ENCODE data around the gene SLC7A8. TPM values are rescaled to one million over a fixed set of nuclear protein-coding genes. Genes with fewer than 3 reads are reported as not detected.

Gene SLC7A8
- total and polyA plus RNA-seq, 10 of the 15 experiments (the other 5 are each of a cell fraction or from before 2014, with no cell fraction given) = 0.06 to 0.28 (median 0.21) TPM; not detected in 7

- Histone ChIP-seq H3K79me2 (ENCODE audit: control insufficient read depth, insufficient read depth, low read length) (no peaks in the 10 kb centered on the region), H3K4me3 (no peak overlapping the region), H3K9me3 (replicated peaks; ENCODE audit: control insufficient read depth, insufficient read depth, low read length) (no peaks in the 10 kb centered on the region), H4K20me1 (ENCODE audit: control insufficient read depth, insufficient read depth) (no peaks in the 10 kb centered on the region), H3K4me1 (ENCODE audit: control insufficient read depth, insufficient read depth, low read length) (no peaks in the 10 kb centered on the region), H3K36me3 (ENCODE audit: control insufficient read depth in 2 of 2, insufficient read depth in 2 of 2, low read length in 1 of 2) (no peaks in the 10 kb centered on the region), H3K9ac (ENCODE audit: control insufficient read depth, insufficient read depth, low read length) (no peak overlapping the region), H3K27me3 (replicated peaks in 1 of 2; ENCODE audit: control insufficient read depth in 2 of 2, insufficient read depth in 2 of 2, low read length in 1 of 2) (peaks cover under 1 to 3% of the 10 kb centered on the region in 2 experiments; a peak in 2 of 4 replicates), H3K27ac (ENCODE audit: control insufficient read depth, insufficient read depth) (no peak overlapping the region), H3K4me2 (ENCODE audit: control insufficient read depth, insufficient read depth) (no peak overlapping the region), H2AFZ (ENCODE audit: control insufficient read depth, low read depth, low read length) (no peak overlapping the region)
- RAD21 ChIA-PET (ENCODE audit: unreplicated experiment) = no interaction called here
- CTCF ChIA-PET = interaction anchor here (2.8 kb wide), 1 partner anchor 15 kb away, joined by 9 read pairs; no protein-coding TSS in a partner anchor
- SMC1A ChIA-PET (ENCODE audit: uncharacterized antibody, unreplicated experiment) = no interaction called here
- BruUV-seq (replicated peaks) = no TSS peak
- in situ Hi-C loops (cut with MboI) (no loop called here), intact Hi-C loops (cut with micrococcal nuclease; ENCODE audit: unreplicated experiment) (no loop called here)
- WGBS (ENCODE audit: insufficient coverage, insufficient replicate concordance, low lambda C conversion rate, missing lambda C conversion rate) = 51% methylated on average over 8 of the region's 8 CpGs
- ATAC-seq (no peak), FAIRE-seq (no peak), DNase-seq (ENCODE audit: low read depth, low spot score) (no peak)
- TF ChIP-seq IRF4 (IDR thresholded peaks at IDR 0.05; ENCODE audit: low read depth, low read length) (no peak), NRF1 (conservative IDR thresholded peaks at IDR 0.05; ENCODE audit: low read depth, low read length) (no peak), SRF (IDR thresholded peaks at IDR 0.05; ENCODE audit: low read depth in 2 of 2, low read length in 2 of 2) (no peak), MLLT1 (IDR thresholded peaks at IDR 0.05) (no peak), TCF3 (IDR thresholded peaks at IDR 0.05; ENCODE audit: borderline replicate concordance, insufficient read depth, low read depth, low read length) (no peak)
- POLR2A ChIA-PET = no interaction called here
Measured at GRCh38 chr14:23171222-23171975, 12.1 kb downstream of the SLC7A8 start.

- H3K4me1 ChIP-seq (ENCODE audit: control insufficient read depth, insufficient read depth, low read length) = no peaks in the 10 kb centered on the region
- TF ChIP-seq GABPA (IDR thresholded peaks at IDR 0.05; ENCODE audit: low read depth) (no peak), SPI1 (IDR thresholded peaks at IDR 0.05; ENCODE audit: borderline replicate concordance, insufficient read depth, low read depth, low read length) (no peak), ZZZ3 (IDR thresholded peaks at IDR 0.05; ENCODE audit: control insufficient read depth, insufficient read length, low read depth) (no peak), HDAC2 (IDR thresholded peaks at IDR 0.05) (no peak), EGR1 (IDR thresholded peaks at IDR 0.05; ENCODE audit: borderline replicate concordance in 1 of 2, low read depth in 2 of 2, low read length in 2 of 2) (no peak), BHLHE40 (IDR thresholded peaks at IDR 0.05; ENCODE audit: borderline replicate concordance in 1 of 2, low read depth in 2 of 2, low read length in 1 of 2) (no peak), MAX (IDR thresholded peaks at IDR 0.05; ENCODE audit: low read depth, low read length) (no peak), KLF5 (IDR thresholded peaks at IDR 0.05; ENCODE audit: partially characterized antibody) (no peak)
Measured at GRCh38 chr14:23169622-23170021, 13.8 kb downstream of the SLC7A8 start.

More at GRCh38 chr14:23169622-23170021, 13.8 kb downstream of the SLC7A8 start:
- intact Hi-C loops (cut with micrococcal nuclease; ENCODE audit: unreplicated experiment) = no loop called here
- Histone ChIP-seq H3K9ac (ENCODE audit: control insufficient read depth, insufficient read depth, low read length) (no peak overlapping the region), H3K4me2 (ENCODE audit: control insufficient read depth, insufficient read depth) (no peak overlapping the region), H3K36me3 (ENCODE audit: control insufficient read depth in 2 of 2, insufficient read depth in 2 of 2, low read length in 1 of 2) (no peaks in the 10 kb centered on the region), H3K27me3 (replicated peaks in 1 of 2; ENCODE audit: control insufficient read depth in 2 of 2, insufficient read depth in 2 of 2, low read length in 1 of 2) (peaks cover 1 to 3% of the 10 kb centered on the region in 2 experiments; a peak in 2 of 4 replicates), H4K20me1 (ENCODE audit: control insufficient read depth, insufficient read depth) (no peaks in the 10 kb centered on the region), H2AFZ (ENCODE audit: control insufficient read depth, low read depth, low read length) (no peak overlapping the region), H3K79me2 (ENCODE audit: control insufficient read depth, insufficient read depth, low read length) (no peaks in the 10 kb centered on the region), H3K4me3 (no peak overlapping the region), H3K27ac (ENCODE audit: control insufficient read depth, insufficient read depth) (no peak overlapping the region), H3K9me3 (replicated peaks; ENCODE audit: control insufficient read depth, insufficient read depth, low read length) (no peaks in the 10 kb centered on the region)
- ChIA-PET CTCF (no interaction called here), RAD21 (ENCODE audit: unreplicated experiment) (no interaction called here), POLR2A (no interaction called here), SMC1A (ENCODE audit: uncharacterized antibody, unreplicated experiment) (no interaction called here)
- DNase-seq (ENCODE audit: low read depth, low spot score) (no peak), ATAC-seq (no peak), FAIRE-seq (no peak)
- in situ Hi-C loops (cut with MboI) = no loop called here
- BruUV-seq (replicated peaks) = no TSS peak
- WGBS (ENCODE audit: insufficient coverage, insufficient replicate concordance, low lambda C conversion rate, missing lambda C conversion rate) = 36% methylated on average over 6 of the region's 6 CpGs

Measured in GM12878 (cell line).